Endothelial cell of coronary artery (primary cell): Measurements from ENCODE around the gene RNF224. TPM values are rescaled to one million over a fixed set of nuclear protein-coding genes. Genes with fewer than 3 reads are reported as not detected.

Experiments
- total RNA-seq: library from RNA; depleted of rRNA; stranded (reverse); fragments of >200 nt; gene quantifications from 2 replicates; pipeline ENCODE4 v1.2.3, GENCODE V29; 2014

RNF224 gene
- total RNA-seq, 1 donor from 2014 or later, result not detected

Other genes with a start within 250 kb of the RNF224 start
- 0.56 TPM in 1 of 2 replicates, not detected in the other for gene PTGDS, start 250.0 kb upstream of the RNF224 start, total RNA-seq
- 0.19 TPM in 1 of 2 replicates, not detected in the other for gene LCNL1, start 244.5 kb upstream of the RNF224 start, total RNA-seq
- gene PAXX, start 235.1 kb upstream of the RNF224 start, total RNA-seq, result 14.8 and 18.4 TPM in 2 replicates
- 0.90 and 7.6 TPM in 2 replicates for gene CLIC3, start 230.9 kb upstream of the RNF224 start, total RNA-seq
- gene ABCA2, start 199.3 kb upstream of the RNF224 start, total RNA-seq, result 11.0 and 27.3 TPM in 2 replicates
- gene FUT7, start 195.4 kb upstream of the RNF224 start, total RNA-seq, result not detected in 2 replicates
- gene NPDC1, start 181.3 kb upstream of the RNF224 start, total RNA-seq, result 29.4 and 39.3 TPM in 2 replicates
- gene ENTPD2, start 173.4 kb upstream of the RNF224 start, total RNA-seq, result not detected in 2 replicates
- gene SAPCD2, start 156.9 kb upstream of the RNF224 start, total RNA-seq, result 5.5 and 15.9 TPM in 2 replicates
- 8.7 and 11.6 TPM in 2 replicates for gene UAP1L1, start 150.0 kb upstream of the RNF224 start, total RNA-seq
- 54.5 and 71.4 TPM in 2 replicates for gene MAN1B1, start 140.5 kb upstream of the RNF224 start, total RNA-seq
- 76.0 and 87.4 TPM in 2 replicates for gene DPP7, start 112.8 kb upstream of the RNF224 start, total RNA-seq
- gene GRIN1, start 88.3 kb upstream of the RNF224 start, total RNA-seq, result under 0.01 and 0.09 TPM in 2 replicates
- gene LRRC26, start 57.5 kb upstream of the RNF224 start, total RNA-seq, result not detected in 2 replicates
- not detected in 2 replicates for gene TMEM210, start 55.4 kb upstream of the RNF224 start, total RNA-seq
- 21.3 and 26.8 TPM in 2 replicates for gene ANAPC2, start 38.9 kb upstream of the RNF224 start, total RNA-seq
- 108 and 110 TPM in 2 replicates for gene SSNA1, start 38.8 kb upstream of the RNF224 start, total RNA-seq
- 4.4 and 5.6 TPM in 2 replicates for gene TPRN, start 26.8 kb upstream of the RNF224 start, total RNA-seq
- 22.7 and 26.8 TPM in 2 replicates for gene TMEM203, start 21.9 kb upstream of the RNF224 start, total RNA-seq
- 2.7 and 3.7 TPM in 2 replicates for gene NDOR1, start 21.8 kb upstream of the RNF224 start, total RNA-seq
- 0.09 and 0.19 TPM in 2 replicates for gene RNF208, start 5.3 kb upstream of the RNF224 start, total RNA-seq
- gene CYSRT1, start 2.3 kb upstream of the RNF224 start, total RNA-seq, result 0.19 and 0.45 TPM in 2 replicates
- not detected in 2 replicates for gene SLC34A3, start 3.4 kb downstream of the RNF224 start, total RNA-seq
- 208 and 307 TPM in 2 replicates for gene TUBB4B, start 13.8 kb downstream of the RNF224 start, total RNA-seq
- gene STPG3, start 23.8 kb downstream of the RNF224 start, total RNA-seq, result not detected in 2 replicates
- gene NELFB, start 27.8 kb downstream of the RNF224 start, total RNA-seq, result 63.9 and 65.0 TPM in 2 replicates
- gene TOR4A, start 50.2 kb downstream of the RNF224 start, total RNA-seq, result 27.3 and 27.6 TPM in 2 replicates
- gene NRARP, start 74.8 kb downstream of the RNF224 start, total RNA-seq, result 23.3 and 32.2 TPM in 2 replicates
- 11.7 and 19.9 TPM in 2 replicates for gene EXD3, start 195.7 kb downstream of the RNF224 start, total RNA-seq
- gene NOXA1, start 195.9 kb downstream of the RNF224 start, total RNA-seq, result 0.18 and 0.56 TPM in 2 replicates
- gene ENTPD8, start 213.9 kb downstream of the RNF224 start, total RNA-seq, result under 0.01 TPM in 1 of 2 replicates, not detected in the other
- gene NSMF, start 231.8 kb downstream of the RNF224 start, total RNA-seq, result 16.4 and 23.6 TPM in 2 replicates